Measurements from ENCODE around the gene KPNA2. TPM values are rescaled to one million over a fixed set of nuclear protein-coding genes. Genes with fewer than 3 reads are reported as not detected.

The KPNA2 gene
- total and polyA plus RNA-seq, 9 of the 15 experiments (the other 6 are each of a cell fraction or from before 2014, with no cell fraction given) = 132 to 984 (median 241) TPM

DNA sequence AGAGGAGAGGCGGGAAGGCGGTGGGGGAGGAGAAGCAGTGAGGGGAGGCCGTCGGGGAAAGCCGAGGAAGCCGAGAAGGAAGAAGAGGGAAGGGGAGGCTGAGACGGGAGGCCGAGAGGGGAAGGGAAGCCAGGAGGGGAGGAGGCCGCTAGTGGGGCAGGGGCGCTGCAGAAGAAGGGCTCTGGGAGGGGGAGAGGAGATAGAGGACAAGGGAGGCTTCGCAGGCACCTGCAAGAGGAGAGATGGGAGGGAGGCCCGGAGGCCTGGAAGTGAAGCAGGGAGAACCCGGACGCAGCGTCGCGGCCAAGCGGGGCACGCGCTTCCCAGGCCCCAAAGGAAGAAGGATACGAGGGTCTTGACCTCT, 41.6 kb upstream of the KPNA2 start (continued):
- TF ChIP-seq ASH1L (IDR thresholded peaks at IDR 0.05; ENCODE audit: borderline replicate concordance, low read depth, partially characterized antibody) (peak; percentile 46), NCOA2 (IDR thresholded peaks at IDR 0.05; ENCODE audit: partially characterized antibody in 2 of 2) (no peak), HDAC2 (IDR thresholded peaks at IDR 0.05) (0 out of 2 replicates have a peak, but pooled peaks have one; percentile 23), SLC30A9 (CRISPR knock-in tag; IDR thresholded peaks at IDR 0.05) (no peak), MYC (IDR thresholded peaks at IDR 0.05; ENCODE audit: low read depth, low read length) (0 out of 2 replicates have a peak, but pooled peaks have one; percentile 12), MYC (CRISPR knock-in tag; IDR thresholded peaks at IDR 0.05; ENCODE audit: borderline replicate concordance, low read depth) (no peak; the same call in 1 of the 2 replicates), NCOA1 (IDR thresholded peaks at IDR 0.05; ENCODE audit: low read depth) (no peak), NBN (IDR thresholded peaks at IDR 0.05; ENCODE audit: low read depth) (peak; percentile 73; the same call in 1 of the 2 replicates), ELF4 (CRISPR knock-in tag; IDR thresholded peaks at IDR 0.05) (peak; percentile 94), CHD1 (IDR thresholded peaks at IDR 0.05; ENCODE audit: low read length) (peak; percentile 56), ETV1 (tag; conservative IDR thresholded peaks at IDR 0.05; ENCODE audit: low read depth) (peak; percentile 36; the same call in 1 of the 2 replicates), TEAD1 (CRISPR knock-in tag; IDR thresholded peaks at IDR 0.05) (peak in 1 of 2 experiments; percentile 32; a peak in 1 of 4 replicates), CC2D1A (IDR thresholded peaks at IDR 0.05) (peak; percentile 65; the same call in 1 of the 2 replicates), GABPB2 (CRISPR knock-in tag; conservative IDR thresholded peaks at IDR 0.05) (0 out of 2 replicates have a peak, but pooled peaks have one; percentile 38)
- TF ChIP-seq, protein P1, sequence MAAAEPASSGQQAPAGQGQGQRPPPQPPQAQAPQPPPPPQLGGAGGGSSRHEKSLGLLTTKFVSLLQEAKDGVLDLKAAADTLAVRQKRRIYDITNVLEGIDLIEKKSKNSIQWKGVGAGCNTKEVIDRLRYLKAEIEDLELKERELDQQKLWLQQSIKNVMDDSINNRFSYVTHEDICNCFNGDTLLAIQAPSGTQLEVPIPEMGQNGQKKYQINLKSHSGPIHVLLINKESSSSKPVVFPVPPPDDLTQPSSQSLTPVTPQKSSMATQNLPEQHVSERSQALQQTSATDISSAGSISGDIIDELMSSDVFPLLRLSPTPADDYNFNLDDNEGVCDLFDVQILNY (CRISPR knock-in tag; IDR thresholded peaks at IDR 0.05) = no peak
- TF ChIP-seq, protein P2, sequence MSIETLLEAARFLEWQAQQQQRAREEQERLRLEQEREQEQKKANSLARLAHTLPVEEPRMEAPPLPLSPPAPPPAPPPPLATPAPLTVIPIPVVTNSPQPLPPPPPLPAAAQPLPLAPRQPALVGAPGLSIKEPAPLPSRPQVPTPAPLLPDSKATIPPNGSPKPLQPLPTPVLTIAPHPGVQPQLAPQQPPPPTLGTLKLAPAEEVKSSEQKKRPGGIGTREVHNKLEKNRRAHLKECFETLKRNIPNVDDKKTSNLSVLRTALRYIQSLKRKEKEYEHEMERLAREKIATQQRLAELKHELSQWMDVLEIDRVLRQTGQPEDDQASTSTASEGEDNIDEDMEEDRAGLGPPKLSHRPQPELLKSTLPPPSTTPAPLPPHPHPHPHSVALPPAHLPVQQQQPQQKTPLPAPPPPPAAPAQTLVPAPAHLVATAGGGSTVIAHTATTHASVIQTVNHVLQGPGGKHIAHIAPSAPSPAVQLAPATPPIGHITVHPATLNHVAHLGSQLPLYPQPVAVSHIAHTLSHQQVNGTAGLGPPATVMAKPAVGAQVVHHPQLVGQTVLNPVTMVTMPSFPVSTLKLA (conservative IDR thresholded peaks at IDR 0.05) = peak in 1 of 2 experiments; percentile 25; a peak in 2 of 4 replicates
- TF ChIP-seq, protein P3, sequence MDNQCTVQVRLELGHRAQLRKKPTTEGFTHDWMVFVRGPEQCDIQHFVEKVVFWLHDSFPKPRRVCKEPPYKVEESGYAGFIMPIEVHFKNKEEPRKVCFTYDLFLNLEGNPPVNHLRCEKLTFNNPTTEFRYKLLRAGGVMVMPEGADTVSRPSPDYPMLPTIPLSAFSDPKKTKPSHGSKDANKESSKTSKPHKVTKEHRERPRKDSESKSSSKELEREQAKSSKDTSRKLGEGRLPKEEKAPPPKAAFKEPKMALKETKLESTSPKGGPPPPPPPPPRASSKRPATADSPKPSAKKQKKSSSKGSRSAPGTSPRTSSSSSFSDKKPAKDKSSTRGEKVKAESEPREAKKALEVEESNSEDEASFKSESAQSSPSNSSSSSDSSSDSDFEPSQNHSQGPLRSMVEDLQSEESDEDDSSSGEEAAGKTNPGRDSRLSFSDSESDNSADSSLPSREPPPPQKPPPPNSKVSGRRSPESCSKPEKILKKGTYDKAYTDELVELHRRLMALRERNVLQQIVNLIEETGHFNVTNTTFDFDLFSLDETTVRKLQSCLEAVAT (IDR thresholded peaks at IDR 0.05) = peak; percentile 76 to 85; a peak in 3 of 4 replicates
- TF ChIP-seq, protein P4, sequence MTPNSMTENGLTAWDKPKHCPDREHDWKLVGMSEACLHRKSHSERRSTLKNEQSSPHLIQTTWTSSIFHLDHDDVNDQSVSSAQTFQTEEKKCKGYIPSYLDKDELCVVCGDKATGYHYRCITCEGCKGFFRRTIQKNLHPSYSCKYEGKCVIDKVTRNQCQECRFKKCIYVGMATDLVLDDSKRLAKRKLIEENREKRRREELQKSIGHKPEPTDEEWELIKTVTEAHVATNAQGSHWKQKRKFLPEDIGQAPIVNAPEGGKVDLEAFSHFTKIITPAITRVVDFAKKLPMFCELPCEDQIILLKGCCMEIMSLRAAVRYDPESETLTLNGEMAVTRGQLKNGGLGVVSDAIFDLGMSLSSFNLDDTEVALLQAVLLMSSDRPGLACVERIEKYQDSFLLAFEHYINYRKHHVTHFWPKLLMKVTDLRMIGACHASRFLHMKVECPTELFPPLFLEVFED (CRISPR knock-in tag; conservative IDR thresholded peaks at IDR 0.05) = peak; percentile 84; the same call in 1 of the 2 replicates
- TF ChIP-seq, protein P5, sequence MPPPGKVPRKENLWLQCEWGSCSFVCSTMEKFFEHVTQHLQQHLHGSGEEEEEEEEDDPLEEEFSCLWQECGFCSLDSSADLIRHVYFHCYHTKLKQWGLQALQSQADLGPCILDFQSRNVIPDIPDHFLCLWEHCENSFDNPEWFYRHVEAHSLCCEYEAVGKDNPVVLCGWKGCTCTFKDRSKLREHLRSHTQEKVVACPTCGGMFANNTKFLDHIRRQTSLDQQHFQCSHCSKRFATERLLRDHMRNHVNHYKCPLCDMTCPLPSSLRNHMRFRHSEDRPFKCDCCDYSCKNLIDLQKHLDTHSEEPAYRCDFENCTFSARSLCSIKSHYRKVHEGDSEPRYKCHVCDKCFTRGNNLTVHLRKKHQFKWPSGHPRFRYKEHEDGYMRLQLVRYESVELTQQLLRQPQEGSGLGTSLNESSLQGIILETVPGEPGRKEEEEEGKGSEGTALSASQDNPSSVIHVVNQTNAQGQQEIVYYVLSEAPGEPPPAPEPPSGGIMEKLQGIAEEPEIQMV (tag; conservative IDR thresholded peaks at IDR 0.05; ENCODE audit: low read depth) = 0 out of 2 replicates have a peak, but pooled peaks have one; percentile 34
- TF ChIP-seq, protein P6, sequence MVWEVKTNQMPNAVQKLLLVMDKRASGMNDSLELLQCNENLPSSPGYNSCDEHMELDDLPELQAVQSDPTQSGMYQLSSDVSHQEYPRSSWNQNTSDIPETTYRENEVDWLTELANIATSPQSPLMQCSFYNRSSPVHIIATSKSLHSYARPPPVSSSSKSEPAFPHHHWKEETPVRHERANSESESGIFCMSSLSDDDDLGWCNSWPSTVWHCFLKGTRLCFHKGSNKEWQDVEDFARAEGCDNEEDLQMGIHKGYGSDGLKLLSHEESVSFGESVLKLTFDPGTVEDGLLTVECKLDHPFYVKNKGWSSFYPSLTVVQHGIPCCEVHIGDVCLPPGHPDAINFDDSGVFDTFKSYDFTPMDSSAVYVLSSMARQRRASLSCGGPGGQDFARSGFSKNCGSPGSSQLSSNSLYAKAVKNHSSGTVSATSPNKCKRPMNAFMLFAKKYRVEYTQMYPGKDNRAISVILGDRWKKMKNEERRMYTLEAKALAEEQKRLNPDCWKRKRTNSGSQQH (CRISPR knock-in tag; IDR thresholded peaks at IDR 0.05) = peak; percentile 94

Measured in K562 (cell line).